Measurements from ENCODE around the gene WDFY2. TPM values are rescaled to one million over a fixed set of nuclear protein-coding genes. Genes with fewer than 3 reads are reported as not detected.

The WDFY2 gene
- total and polyA plus RNA-seq, 2 of the 8 experiments (the other 6 are each of a cell fraction or from before 2014, with no cell fraction given), result 13.9 to 29.0 TPM

DNA sequence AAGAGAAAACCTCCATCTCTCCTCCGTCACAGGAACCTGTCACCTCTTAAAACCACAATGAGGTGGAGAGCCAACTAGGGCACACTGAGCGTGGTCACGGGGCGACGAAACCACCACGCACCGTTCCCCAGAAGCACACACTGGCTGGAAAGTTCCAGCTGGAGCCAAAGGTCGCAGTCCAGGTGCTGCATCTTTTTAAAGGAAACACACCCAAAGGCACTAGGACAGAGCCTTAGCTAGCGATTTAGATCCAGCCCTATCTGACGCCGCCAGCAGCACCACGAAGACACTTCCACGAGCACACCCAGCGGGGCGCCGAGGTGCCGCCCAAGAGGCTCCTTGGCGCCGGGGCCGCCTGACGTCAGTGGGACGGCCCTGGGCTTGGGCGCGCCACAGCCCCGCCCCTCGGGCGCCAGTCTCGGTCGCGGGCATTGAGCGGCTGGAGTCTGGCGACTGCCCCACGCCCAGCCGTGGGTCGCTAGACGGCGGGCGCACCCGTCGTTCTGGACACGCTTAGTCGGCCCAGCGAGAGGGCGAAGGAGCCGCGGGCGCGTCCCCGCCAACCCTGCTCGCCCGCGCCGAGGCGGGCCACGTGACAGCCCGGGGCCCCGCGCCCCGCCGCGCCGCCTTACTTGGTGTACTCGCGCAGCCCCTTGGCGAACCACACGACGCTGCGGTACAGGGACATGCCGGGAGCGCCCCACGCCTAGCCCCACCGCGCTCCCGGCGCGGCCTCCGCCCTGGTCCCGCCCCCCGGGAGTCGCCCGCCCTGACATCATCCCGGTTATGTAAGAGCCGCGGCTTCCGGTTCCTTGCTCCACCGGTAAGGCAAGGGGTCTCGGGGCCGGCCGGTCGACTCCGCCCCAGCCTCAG lies 219.4 kb downstream of the WDFY2 start, which contains the start of gene DHRS12 (continued):
- TF ChIP-seq CTBP2 (IDR thresholded peaks at IDR 0.05; ENCODE audit: borderline replicate concordance, insufficient read depth, insufficient read length, low read length), result no peak
- peak; percentile 56; the same call in 1 of the 2 replicates for TF ChIP-seq POLR2AphosphoS5 (IDR thresholded peaks at IDR 0.05; ENCODE audit: low read depth, low read length)
- TF ChIP-seq EGR1 (IDR thresholded peaks at IDR 0.05; ENCODE audit: borderline replicate concordance, low read depth, low read length), result no peak
- TF ChIP-seq SAP30 (IDR thresholded peaks at IDR 0.05; ENCODE audit: insufficient read depth, insufficient replicate concordance, low read length), result peak; percentile 28
- TF ChIP-seq, protein P1, sequence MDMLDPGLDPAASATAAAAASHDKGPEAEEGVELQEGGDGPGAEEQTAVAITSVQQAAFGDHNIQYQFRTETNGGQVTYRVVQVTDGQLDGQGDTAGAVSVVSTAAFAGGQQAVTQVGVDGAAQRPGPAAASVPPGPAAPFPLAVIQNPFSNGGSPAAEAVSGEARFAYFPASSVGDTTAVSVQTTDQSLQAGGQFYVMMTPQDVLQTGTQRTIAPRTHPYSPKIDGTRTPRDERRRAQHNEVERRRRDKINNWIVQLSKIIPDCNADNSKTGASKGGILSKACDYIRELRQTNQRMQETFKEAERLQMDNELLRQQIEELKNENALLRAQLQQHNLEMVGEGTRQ (IDR thresholded peaks at IDR 0.05; ENCODE audit: low read length), result peak; percentile 71
- TF ChIP-seq BCL11A (IDR thresholded peaks at IDR 0.05; ENCODE audit: low read depth in 2 of 2, low read length in 2 of 2), result no peak
- TF ChIP-seq ASH2L (IDR thresholded peaks at IDR 0.05; ENCODE audit: low read length), result peak; percentile 74
- TF ChIP-seq KDM4A (IDR thresholded peaks at IDR 0.05; ENCODE audit: low read depth, low read length, severe bottlenecking), result peak; percentile 99
- TF ChIP-seq, protein P2, sequence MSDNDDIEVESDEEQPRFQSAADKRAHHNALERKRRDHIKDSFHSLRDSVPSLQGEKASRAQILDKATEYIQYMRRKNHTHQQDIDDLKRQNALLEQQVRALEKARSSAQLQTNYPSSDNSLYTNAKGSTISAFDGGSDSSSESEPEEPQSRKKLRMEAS (IDR thresholded peaks at IDR 0.05), result peak; percentile 47; the same call in 1 of the 2 replicates
- peak in 1 of 2 experiments; percentile 68; a peak in 2 of 3 replicates for TF ChIP-seq POLR2A (IDR thresholded peaks at IDR 0.05; ENCODE audit: control extremely low read depth in 1 of 2, low read depth in 2 of 2, low read length in 2 of 2)
- TF ChIP-seq CEBPB (IDR thresholded peaks at IDR 0.05; ENCODE audit: low read depth, low read length), result peak; percentile 55
- peak; percentile 80 for TF ChIP-seq CREB1 (IDR thresholded peaks at IDR 0.05)
- peak; percentile 69 for TF ChIP-seq TAF1 (IDR thresholded peaks at IDR 0.05; ENCODE audit: low read depth, low read length)
- TF ChIP-seq SIN3A (conservative IDR thresholded peaks at IDR 0.05 in 1 of 2, IDR thresholded peaks at IDR 0.05 in 1 of 2; ENCODE audit: low read depth in 1 of 2, low read length in 2 of 2), result 0 out of 4 replicates have a peak, but pooled peaks of 1 of the 2 experiments have one; percentile 37
- 0 out of 2 replicates have a peak, but pooled peaks have one; percentile 26 for TF ChIP-seq SRF (IDR thresholded peaks at IDR 0.05; ENCODE audit: low read depth, low read length)
- TF ChIP-seq HDAC2 (IDR thresholded peaks at IDR 0.05; ENCODE audit: borderline replicate concordance in 1 of 2, low read depth in 2 of 2, low read length in 2 of 2), result no peak
- peak; percentile 88; the same call in 1 of the 2 replicates for TF ChIP-seq PHF8 (conservative IDR thresholded peaks at IDR 0.05; ENCODE audit: low read depth, low read length)
- TF ChIP-seq, protein P3, sequence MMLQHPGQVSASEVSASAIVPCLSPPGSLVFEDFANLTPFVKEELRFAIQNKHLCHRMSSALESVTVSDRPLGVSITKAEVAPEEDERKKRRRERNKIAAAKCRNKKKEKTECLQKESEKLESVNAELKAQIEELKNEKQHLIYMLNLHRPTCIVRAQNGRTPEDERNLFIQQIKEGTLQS (IDR thresholded peaks at IDR 0.05; ENCODE audit: insufficient read depth, low read depth, low read length), result peak; percentile 19; the same call in 1 of the 2 replicates
- peak; percentile 100 for TF ChIP-seq RBBP5 (IDR thresholded peaks at IDR 0.05; ENCODE audit: borderline replicate concordance, low read depth, low read length)

All from H1 (cell line).